Activated naive CD8-positive, alpha-beta T cell (primary cell): ENCODE measurements around the gene RGS6.
"Not testable (repeated sequence)": the region's sequence is repeated elsewhere in the genome, so short reads cannot be mapped to it uniquely, and the experiment has no call there.

Experiments used
- H3K27ac Mint-ChIP-seq: one replicate; pipeline ENCODE4 v1.8.0; 2021; ENCODE audit warnings: mixed read lengths
- H3K27me3 Mint-ChIP-seq: one replicate; pipeline ENCODE4 v1.8.0; 2021; ENCODE audit warnings: mixed read lengths
- H3K36me3 Mint-ChIP-seq: one replicate; pipeline ENCODE4 v1.8.0; 2021; ENCODE audit warnings: mixed read lengths
- H3K4me1 Mint-ChIP-seq: one replicate; pipeline ENCODE4 v1.8.0; 2021; ENCODE audit warnings: low read depth, mixed read lengths
- H3K4me3 Mint-ChIP-seq: one replicate; pipeline ENCODE4 v1.8.0; 2021; ENCODE audit warnings: mild to moderate bottlenecking, mixed read lengths
- H3K9me3 Mint-ChIP-seq: one replicate; pipeline ENCODE4 v1.8.0; 2021; ENCODE audit warnings: low read depth, mixed read lengths

RGS6 gene

DNA sequence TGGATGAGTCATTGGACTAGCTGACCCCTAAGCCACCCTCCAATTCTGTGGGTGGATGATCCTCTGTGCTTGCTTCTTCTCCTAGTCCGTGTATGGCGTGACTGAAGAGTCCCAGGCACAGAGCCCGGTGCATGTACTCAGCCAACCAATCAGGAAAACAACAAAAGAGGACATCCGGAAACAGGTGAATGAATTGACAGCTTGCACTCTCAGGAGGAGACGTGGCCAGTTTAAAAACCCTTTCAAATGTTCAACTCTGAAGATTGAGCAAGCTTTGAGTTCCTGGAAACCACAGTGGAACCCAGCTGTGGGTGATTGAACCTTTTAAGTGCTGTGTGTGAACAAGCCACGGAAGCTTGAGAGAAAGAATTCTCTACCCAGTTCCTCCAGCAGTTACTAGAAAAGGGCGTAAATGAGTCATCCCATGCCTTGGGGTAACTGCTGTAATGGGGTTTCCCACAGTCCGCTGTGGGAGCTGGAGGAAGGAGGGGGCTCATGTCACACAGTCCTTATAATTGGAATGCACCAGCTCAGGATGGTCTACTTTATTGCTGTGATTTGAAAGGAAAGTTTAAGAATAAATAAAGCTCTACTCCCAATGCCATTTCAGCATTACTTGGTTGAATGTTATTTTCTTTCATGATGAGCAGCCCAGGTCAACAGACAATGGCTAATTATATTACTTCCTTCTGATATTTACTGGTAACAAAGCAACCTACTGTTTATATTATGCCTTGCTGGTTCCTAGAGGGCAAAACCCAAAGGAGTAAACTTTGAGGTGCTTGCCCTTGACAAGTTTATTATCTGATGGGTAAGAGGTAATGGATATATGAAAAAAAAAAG is 544.6 kb downstream of the RGS6 start:
- H3K4me3 Mint-ChIP-seq = peak overlapping the region; percentile 72
- H3K4me1 Mint-ChIP-seq = peaks cover 48% of the 10 kb centered on the region
- no peaks in the 10 kb centered on the region for H3K9me3 Mint-ChIP-seq
- H3K27me3 Mint-ChIP-seq = peaks cover 3% of the 10 kb centered on the region
- H3K36me3 Mint-ChIP-seq = no peaks in the 10 kb centered on the region
- peak overlapping the region; percentile 89 for H3K27ac Mint-ChIP-seq

DNA sequence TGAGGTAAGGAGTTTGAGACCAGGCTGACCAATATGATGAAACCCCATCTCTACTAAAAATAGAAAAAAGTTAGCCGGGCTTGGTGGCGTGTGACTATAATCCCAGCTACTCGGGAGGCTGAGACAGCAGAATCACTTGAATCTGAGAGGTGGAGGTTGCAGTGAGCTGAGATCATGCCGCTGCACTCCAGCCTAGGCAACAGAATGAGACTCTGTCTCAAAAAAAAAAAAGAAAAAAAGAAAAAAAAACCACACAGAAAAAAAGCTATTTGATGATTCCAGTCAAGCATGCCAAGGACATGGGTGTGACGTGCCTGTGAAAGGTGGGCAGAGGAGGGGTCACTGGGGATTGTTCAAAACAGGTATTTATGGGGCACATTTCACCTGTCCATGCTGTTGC is 545.3 kb downstream of the RGS6 start:
- H3K27me3 Mint-ChIP-seq, H3K9me3 Mint-ChIP-seq, H3K36me3 Mint-ChIP-seq, H3K27ac Mint-ChIP-seq, H3K4me3 Mint-ChIP-seq: not testable (repeated sequence)
- peaks cover 46% of the 10 kb centered on the region for H3K4me1 Mint-ChIP-seq

DNA sequence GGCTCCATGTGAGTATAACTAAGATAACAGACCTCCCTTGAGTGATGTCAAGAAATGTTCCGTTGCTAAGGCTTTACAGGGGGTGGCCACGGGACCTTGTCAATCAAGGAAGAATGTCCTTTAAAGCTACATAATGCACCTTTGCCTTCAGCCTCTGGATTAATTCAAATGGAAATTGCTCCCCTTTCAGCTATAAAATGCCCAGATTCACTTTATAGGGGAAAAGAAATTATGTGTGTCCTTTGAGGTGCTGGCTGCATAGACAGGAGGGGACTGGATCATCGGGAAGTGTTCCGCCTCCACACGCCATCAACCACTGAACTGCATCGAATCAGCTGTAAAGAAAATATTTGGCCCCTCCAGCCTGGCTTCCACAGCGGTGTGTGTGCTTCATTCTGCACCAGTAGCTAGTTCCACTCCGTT is 546.3 kb downstream of the RGS6 start:
- H3K36me3 Mint-ChIP-seq = no peaks in the 10 kb centered on the region
- no peak overlapping the region for H3K4me3 Mint-ChIP-seq
- H3K9me3 Mint-ChIP-seq = no peaks in the 10 kb centered on the region
- H3K27me3 Mint-ChIP-seq = peaks cover 3% of the 10 kb centered on the region
- peaks cover 46% of the 10 kb centered on the region for H3K4me1 Mint-ChIP-seq
- H3K27ac Mint-ChIP-seq = no peak overlapping the region

DNA sequence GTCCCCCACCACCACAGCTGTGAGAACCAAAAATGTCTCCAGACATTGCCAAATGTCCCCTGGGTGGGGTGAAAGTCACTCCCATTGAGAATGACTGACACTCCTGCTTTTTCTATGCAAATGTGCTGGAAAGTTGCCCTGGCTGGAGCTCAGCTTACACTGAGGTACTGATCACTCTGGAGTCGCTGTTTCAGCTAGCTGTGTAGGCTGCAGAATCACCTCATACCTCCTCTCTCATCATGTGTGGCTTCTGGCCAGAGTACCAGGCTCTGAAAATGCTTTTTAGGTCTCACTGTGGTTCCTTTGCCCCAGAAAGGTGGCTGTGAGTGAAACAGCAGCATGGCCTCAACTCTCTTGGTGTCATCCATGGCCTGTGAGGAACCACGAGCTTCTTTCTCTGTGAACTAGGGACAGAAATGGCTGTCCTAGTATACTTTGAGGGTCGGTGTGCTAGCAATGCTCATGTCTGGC is 547.3 kb downstream of the RGS6 start:
- no peaks in the 10 kb centered on the region for H3K36me3 Mint-ChIP-seq
- H3K4me3 Mint-ChIP-seq = no peak overlapping the region
- peaks cover 45% of the 10 kb centered on the region for H3K4me1 Mint-ChIP-seq
- H3K9me3 Mint-ChIP-seq = no peaks in the 10 kb centered on the region
- H3K27me3 Mint-ChIP-seq = peaks cover 3% of the 10 kb centered on the region
- H3K27ac Mint-ChIP-seq = no peak overlapping the region

DNA sequence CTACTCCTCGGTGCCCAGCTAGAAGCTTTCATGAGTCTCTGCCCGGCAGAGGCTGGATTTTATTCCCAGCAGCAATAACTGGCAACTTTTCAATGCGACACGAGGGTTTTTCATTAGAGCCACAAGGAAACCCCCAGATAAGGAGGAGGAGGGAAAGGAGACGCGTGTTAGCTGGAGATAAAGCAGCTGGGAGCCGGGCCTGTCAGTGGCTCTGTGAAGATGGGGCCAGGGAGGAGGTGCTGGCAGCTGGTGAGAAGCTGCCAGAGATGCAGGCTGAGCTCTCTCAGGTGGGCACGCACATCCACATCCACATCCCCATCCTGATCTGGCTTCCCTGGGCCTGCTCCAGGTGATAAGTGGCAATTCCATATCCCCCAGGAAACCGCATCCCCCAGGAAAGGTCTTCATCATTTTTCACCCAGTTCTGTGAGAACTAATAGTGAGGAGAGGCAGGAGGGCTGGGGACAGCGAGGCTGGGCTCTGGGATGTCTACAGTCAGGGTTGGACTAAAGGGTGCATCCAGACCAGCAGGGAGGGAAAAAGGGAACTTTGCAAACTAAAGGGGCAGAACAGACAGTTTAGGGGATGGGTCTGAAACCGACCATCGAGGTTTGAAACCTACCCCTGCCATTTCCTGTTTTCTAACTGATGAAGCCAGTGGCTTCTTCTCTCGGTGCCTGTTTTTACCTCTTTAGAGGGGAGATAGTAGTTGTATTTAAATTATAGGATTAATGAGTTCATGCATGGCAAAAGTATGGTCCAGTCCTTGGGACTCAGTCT is 548.4 kb downstream of the RGS6 start:
- H3K4me3 Mint-ChIP-seq = no peak overlapping the region
- H3K27me3 Mint-ChIP-seq = peaks cover 4% of the 10 kb centered on the region
- no peaks in the 10 kb centered on the region for H3K9me3 Mint-ChIP-seq
- no peak overlapping the region for H3K27ac Mint-ChIP-seq
- peaks cover 44% of the 10 kb centered on the region for H3K4me1 Mint-ChIP-seq
- H3K36me3 Mint-ChIP-seq = peaks cover 3% of the 10 kb centered on the region

DNA sequence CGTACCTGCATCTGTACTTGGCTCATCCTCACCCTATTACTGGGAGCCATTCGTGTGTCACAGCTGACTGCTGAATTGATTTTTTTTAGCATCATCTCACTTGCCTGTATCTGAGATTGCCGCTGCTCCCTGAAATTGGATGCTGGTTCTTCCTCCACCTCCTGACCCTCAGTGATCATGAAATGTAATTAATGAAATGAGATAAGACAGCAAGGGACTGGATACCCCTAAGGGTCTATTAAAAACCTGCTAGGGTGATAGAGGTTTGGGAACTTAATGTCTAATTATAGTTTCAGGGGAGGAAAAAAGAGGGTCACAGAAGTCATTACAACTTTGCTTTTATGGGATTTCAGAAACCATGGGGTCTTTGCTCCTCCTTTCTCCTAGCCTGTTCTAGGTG is 551.1 kb downstream of the RGS6 start:
- Mint-ChIP-seq H3K4me3 (no peak overlapping the region), H3K27me3 (peaks cover 4% of the 10 kb centered on the region), H3K4me1 (peaks cover 19% of the 10 kb centered on the region), H3K9me3 (peaks cover 4% of the 10 kb centered on the region), H3K27ac (no peak overlapping the region), H3K36me3 (peaks cover 3% of the 10 kb centered on the region)

DNA sequence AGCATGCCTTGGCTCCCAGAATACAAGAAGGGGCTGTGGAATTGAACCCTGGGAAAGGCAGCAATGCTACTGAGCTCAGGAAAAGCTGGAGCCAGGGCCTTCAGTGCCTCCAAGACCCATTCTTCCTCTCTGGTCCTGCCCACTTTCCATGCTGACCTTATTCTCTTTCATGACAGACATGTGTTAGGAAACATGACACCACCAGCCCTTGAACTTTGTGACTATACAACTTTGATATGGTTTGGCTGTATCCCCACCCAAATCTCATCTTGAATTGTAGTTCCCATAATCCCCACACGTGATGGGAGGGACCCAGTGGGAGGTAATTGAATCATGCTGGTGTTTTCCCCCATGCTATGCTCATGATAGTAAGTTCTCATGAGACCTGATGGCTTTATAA is 553.5 kb downstream of the RGS6 start:
- H3K27ac Mint-ChIP-seq = no peak overlapping the region
- H3K36me3 Mint-ChIP-seq = peaks cover 3% of the 10 kb centered on the region
- peaks cover 8% of the 10 kb centered on the region for H3K9me3 Mint-ChIP-seq
- peaks cover 3% of the 10 kb centered on the region for H3K27me3 Mint-ChIP-seq
- no peak overlapping the region for H3K4me3 Mint-ChIP-seq
- peaks cover 8% of the 10 kb centered on the region for H3K4me1 Mint-ChIP-seq

DNA sequence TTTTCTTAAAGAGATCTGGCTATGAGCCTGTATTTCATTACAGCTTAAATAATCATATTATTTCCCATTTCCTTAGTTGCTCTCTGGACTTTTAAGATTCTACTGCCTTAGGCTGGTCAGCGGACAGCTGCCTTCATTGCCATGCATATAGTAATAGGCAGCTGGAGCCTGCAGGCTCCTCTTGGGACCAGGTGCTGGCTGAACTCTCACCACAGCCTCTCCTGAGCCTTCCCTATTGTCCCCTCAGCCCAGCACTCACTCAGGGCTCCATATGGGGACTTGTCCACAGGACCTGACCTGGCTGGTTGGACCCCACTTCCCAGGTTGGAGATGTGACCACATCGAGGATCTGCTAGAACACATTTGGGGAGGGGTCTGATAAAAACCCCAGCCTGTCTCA is 556.3 kb downstream of the RGS6 start:
- Mint-ChIP-seq H3K4me3 (no peak overlapping the region), H3K27ac (no peak overlapping the region), H3K4me1 (no peaks in the 10 kb centered on the region), H3K27me3 (peaks cover 3% of the 10 kb centered on the region), H3K9me3 (peaks cover 8% of the 10 kb centered on the region), H3K36me3 (peaks cover 3% of the 10 kb centered on the region)

DNA sequence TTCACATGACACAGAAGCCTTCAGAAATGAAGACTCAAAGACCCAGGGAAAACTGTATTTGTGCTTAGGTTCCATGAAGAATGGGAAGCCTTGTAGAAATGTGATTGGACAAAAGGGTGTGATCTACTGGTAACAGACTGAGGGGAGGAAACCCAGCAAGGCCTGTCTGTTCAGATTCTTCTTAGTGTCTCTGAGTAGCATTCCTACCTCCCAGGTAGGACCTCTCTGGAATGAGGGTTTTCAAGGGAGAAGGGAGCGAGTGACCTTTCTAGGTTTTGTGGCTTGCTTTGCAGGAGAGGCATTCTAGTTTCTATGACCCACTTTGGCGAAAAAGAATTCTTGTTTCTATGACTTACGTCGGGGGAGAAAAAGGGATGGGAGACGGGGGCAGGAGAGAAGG is 560.0 kb downstream of the RGS6 start:
- Mint-ChIP-seq H3K9me3 (peaks cover 14% of the 10 kb centered on the region), H3K27me3 (peaks cover 2% of the 10 kb centered on the region), H3K4me1 (no peaks in the 10 kb centered on the region), H3K36me3 (no peaks in the 10 kb centered on the region), H3K4me3 (no peak overlapping the region), H3K27ac (no peak overlapping the region)

DNA sequence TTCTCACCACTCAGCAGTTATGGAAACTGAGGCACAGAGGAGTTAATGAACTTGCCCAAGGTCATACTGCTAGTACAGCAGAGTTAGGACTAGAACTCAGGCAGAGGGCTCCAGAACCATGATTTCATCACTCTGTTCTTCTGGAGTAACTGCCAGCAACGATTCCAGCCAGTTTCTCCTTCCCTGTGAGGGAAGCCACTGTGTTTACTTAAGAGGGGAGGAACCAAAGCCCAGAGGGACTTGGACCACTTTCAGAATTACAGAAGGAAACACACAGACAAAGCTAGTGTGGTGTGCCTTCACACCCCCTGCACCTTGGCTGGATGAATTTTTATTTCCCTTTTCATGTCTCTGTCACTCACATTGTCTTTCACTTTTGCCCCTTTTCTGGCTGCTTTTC is 563.4 kb downstream of the RGS6 start:
- H3K9me3 Mint-ChIP-seq = peaks cover 11% of the 10 kb centered on the region
- no peak overlapping the region for H3K27ac Mint-ChIP-seq
- no peaks in the 10 kb centered on the region for H3K36me3 Mint-ChIP-seq
- no peaks in the 10 kb centered on the region for H3K27me3 Mint-ChIP-seq
- no peaks in the 10 kb centered on the region for H3K4me1 Mint-ChIP-seq
- no peak overlapping the region for H3K4me3 Mint-ChIP-seq

DNA sequence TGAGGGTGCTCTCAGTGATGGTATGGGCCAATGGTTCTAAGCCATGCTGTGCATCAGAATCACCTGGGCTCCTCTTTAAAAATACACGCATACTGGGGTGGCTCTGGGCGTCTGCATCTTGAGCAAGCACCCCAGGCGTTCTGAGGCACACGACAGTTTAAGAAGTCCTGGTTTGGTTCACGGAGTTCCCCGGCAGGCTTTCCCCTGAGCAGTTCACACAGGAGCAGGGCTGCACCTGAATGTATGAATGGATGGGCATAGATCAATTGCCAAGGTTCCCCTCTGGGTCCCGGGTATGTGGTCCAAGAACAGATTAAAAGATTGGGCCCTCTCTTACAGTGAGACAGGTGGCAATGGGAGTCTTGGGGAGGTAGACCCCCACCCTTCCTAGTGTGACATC is 566.4 kb downstream of the RGS6 start:
- Mint-ChIP-seq H3K27ac (no peak overlapping the region), H3K4me3 (no peak overlapping the region), H3K9me3 (peaks cover 9% of the 10 kb centered on the region), H3K36me3 (no peaks in the 10 kb centered on the region), H3K27me3 (no peaks in the 10 kb centered on the region), H3K4me1 (no peaks in the 10 kb centered on the region)

DNA sequence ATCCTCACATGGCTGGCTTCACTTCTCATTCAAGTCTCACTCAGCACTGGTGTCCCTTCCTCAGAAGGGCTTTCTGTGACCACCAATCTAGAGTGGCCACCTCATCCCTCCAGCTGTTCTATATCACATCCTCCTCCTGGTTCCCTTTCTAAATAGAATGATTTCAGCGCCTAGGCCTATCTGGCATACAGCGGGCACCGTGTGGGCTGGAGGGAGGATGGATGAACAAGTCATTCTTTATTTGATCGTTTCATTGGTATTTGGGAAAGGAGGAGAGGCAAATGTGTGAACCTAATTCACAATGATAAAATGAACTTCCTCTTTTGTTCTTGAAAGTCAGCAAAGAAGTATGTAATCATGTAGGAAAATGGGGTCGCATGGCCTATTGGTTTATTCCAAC is 567.5 kb downstream of the RGS6 start:
- no peaks in the 10 kb centered on the region for H3K36me3 Mint-ChIP-seq
- H3K27me3 Mint-ChIP-seq = no peaks in the 10 kb centered on the region
- no peak overlapping the region for H3K27ac Mint-ChIP-seq
- H3K9me3 Mint-ChIP-seq = peaks cover 5% of the 10 kb centered on the region
- H3K4me1 Mint-ChIP-seq = no peaks in the 10 kb centered on the region
- no peak overlapping the region for H3K4me3 Mint-ChIP-seq

DNA sequence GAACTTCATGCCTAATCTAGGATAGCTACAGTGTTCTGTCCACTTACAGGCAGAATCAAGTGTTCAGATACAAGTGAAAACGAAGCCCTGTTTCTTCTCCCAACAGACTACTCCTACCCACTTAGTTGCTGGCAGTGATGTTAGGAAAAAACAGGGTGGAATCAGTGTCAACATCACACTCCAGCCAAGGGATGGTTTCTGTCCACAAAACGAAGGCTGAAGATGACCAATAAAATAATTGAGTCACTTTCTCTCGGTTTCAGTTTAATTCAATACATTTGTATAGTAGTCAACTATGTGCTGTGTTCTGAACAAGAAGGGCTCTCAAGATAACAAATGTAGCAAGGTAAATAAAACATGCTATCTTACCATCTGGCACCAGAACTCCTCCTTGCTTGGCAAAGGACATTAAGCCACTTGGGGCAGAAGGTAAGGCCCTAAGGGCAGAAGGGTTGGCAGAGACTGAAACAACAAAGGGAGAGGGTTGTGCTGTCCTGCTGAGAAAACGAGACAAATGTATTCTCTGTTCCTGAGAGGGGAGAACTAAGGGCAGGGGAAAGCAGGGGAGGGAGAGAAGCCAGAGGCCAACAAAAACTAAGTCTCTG is 568.1 kb downstream of the RGS6 start:
- Mint-ChIP-seq H3K27ac (no peak overlapping the region), H3K4me1 (no peaks in the 10 kb centered on the region), H3K27me3 (no peaks in the 10 kb centered on the region), H3K36me3 (no peaks in the 10 kb centered on the region), H3K4me3 (no peak overlapping the region), H3K9me3 (peaks cover 4% of the 10 kb centered on the region)

DNA sequence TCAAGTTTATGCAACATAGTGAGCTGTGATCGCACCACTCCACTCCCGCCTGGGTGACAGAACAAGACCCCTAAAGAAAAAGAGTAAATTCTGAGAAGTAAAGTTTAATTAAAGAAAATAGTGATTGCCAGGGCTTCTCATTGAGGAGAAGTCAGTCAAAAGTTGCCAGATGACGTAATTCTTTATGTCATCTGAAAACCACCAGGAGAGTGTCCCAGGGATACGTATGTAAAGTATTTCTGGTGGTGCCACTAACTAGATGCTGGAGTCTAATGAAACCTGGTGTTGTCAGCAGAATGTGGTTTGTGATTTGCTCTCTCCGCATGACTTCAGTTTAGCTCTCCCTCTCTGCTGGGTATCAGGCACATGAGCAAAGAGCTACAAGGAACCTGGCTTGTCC is 569.2 kb downstream of the RGS6 start:
- Mint-ChIP-seq H3K4me3 (no peak overlapping the region), H3K27me3 (no peaks in the 10 kb centered on the region), H3K36me3 (no peaks in the 10 kb centered on the region), H3K9me3 (peaks cover 4% of the 10 kb centered on the region), H3K4me1 (no peaks in the 10 kb centered on the region), H3K27ac (no peak overlapping the region)

DNA sequence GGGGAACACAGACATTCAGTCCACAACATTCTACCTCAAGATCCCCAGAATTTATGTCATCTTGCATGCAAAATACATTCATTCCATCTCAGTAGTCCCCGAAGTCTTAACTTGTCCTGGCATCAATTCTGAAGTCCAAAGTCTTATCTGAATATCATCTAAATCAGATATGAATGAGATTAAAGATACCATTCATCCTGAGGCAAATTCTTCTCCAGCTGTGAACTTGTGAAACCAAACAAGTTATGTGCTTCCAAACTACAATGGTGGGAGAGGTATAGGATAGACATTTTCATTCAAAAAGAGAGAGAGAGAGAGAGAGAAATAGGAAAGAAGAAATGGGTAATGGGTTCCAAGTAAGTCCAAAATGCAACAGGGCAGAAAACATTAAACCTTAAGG is 571.0 kb downstream of the RGS6 start:
- H3K36me3 Mint-ChIP-seq = no peaks in the 10 kb centered on the region
- no peak overlapping the region for H3K27ac Mint-ChIP-seq
- no peak overlapping the region for H3K4me3 Mint-ChIP-seq
- H3K27me3 Mint-ChIP-seq = no peaks in the 10 kb centered on the region
- H3K4me1 Mint-ChIP-seq = no peaks in the 10 kb centered on the region
- peaks cover 4% of the 10 kb centered on the region for H3K9me3 Mint-ChIP-seq
